ENCODE results near the gene WRNIP1.

WRNIP1 gene

GRCh38 chr6:2773449-2773848 lies 8.3 kb downstream of the WRNIP1 start:
- H3K36me3 ChIP-seq (ENCODE audit: control insufficient read depth in 1 of 2, insufficient read depth in 2 of 2, low read depth in 1 of 2, low read length in 2 of 2): peaks cover 10 to 52% of the 10 kb centered on the region in 2 experiments
- H3K4ac ChIP-seq (ENCODE audit: low read depth in 1 of 2, low read length in 2 of 2): no peak overlapping the region
- no peak overlapping the region for H2BK5ac ChIP-seq (ENCODE audit: low read depth, low read length, poor library complexity, severe bottlenecking)
- H3K4me1 ChIP-seq (ENCODE audit: control insufficient read depth, insufficient read depth, low read depth, low read length): peaks cover 4% of the 10 kb centered on the region
- DNase-seq: no peak
- H3K4me2 ChIP-seq (ENCODE audit: low read length, poor library complexity, severe bottlenecking): no peak overlapping the region
- H4K8ac ChIP-seq (ENCODE audit: low read length): no peak overlapping the region
- no peaks in the 10 kb centered on the region for H3K9me3 ChIP-seq (ENCODE audit: control insufficient read depth, low read length)
- H3K9ac ChIP-seq (ENCODE audit: low read length): no peak overlapping the region
- H3K27me3 ChIP-seq (ENCODE audit: control insufficient read depth in 1 of 2, insufficient read depth in 1 of 2, low read length in 2 of 2): no peaks in the 10 kb centered on the region
- no peak overlapping the region for H3K27ac ChIP-seq (ENCODE audit: low read length, poor library complexity, severe bottlenecking)
- WGBS: 93% methylated on average over 1 of the region's 3 CpGs
- H3K4me3 ChIP-seq (ENCODE audit: insufficient read depth in 1 of 2, low read depth in 1 of 2, low read length in 2 of 2): no peak overlapping the region
- H3K79me1 ChIP-seq (replicated peaks; ENCODE audit: low read length, poor library complexity, severe bottlenecking): peaks cover 18% of the 10 kb centered on the region
- H2BK120ac ChIP-seq (ENCODE audit: low read depth, low read length): no peak overlapping the region
- H2AFZ ChIP-seq (ENCODE audit: low read depth, low read length): no peak overlapping the region
- no peak overlapping the region for H4K91ac ChIP-seq (ENCODE audit: low read length)
- no peak overlapping the region for H2BK15ac ChIP-seq (ENCODE audit: low read depth, poor library complexity, severe bottlenecking)
- no peak overlapping the region for H2BK12ac ChIP-seq (ENCODE audit: low read length in 2 of 2)
- no peak overlapping the region for H2AK5ac ChIP-seq (ENCODE audit: low read length, severe bottlenecking)
- no peak overlapping the region for H3K23ac ChIP-seq (ENCODE audit: low read length in 2 of 2)
- H3K18ac ChIP-seq (ENCODE audit: low read depth in 1 of 2, low read length in 2 of 2): no peak overlapping the region
- H3K14ac ChIP-seq (ENCODE audit: low read length in 2 of 2): no peak overlapping the region

GRCh38 chr6:2775003-2775402 lies 9.8 kb downstream of the WRNIP1 start:
- Histone ChIP-seq H3K4ac (ENCODE audit: low read depth in 1 of 2, low read length in 2 of 2) (no peak overlapping the region), H3K27me3 (ENCODE audit: control insufficient read depth in 1 of 2, insufficient read depth in 1 of 2, low read length in 2 of 2) (no peaks in the 10 kb centered on the region), H3K23ac (ENCODE audit: low read length in 2 of 2) (no peak overlapping the region), H2BK15ac (ENCODE audit: low read depth, poor library complexity, severe bottlenecking) (no peak overlapping the region), H3K27ac (ENCODE audit: low read length, poor library complexity, severe bottlenecking) (no peak overlapping the region), H3K18ac (ENCODE audit: low read depth in 1 of 2, low read length in 2 of 2) (no peak overlapping the region), H2AK5ac (ENCODE audit: low read length, severe bottlenecking) (no peak overlapping the region), H2BK5ac (ENCODE audit: low read depth, low read length, poor library complexity, severe bottlenecking) (no peak overlapping the region), H3K79me1 (replicated peaks; ENCODE audit: low read length, poor library complexity, severe bottlenecking) (peaks cover 30% of the 10 kb centered on the region), H3K9me3 (ENCODE audit: control insufficient read depth, low read length) (no peaks in the 10 kb centered on the region), H3K4me1 (ENCODE audit: control insufficient read depth, insufficient read depth, low read depth, low read length) (peaks cover 4% of the 10 kb centered on the region), H2BK12ac (ENCODE audit: low read length in 2 of 2) (no peak overlapping the region), H3K4me3 (ENCODE audit: insufficient read depth in 1 of 2, low read depth in 1 of 2, low read length in 2 of 2) (no peak overlapping the region), H4K8ac (ENCODE audit: low read length) (no peak overlapping the region), H3K36me3 (ENCODE audit: control insufficient read depth in 1 of 2, insufficient read depth in 2 of 2, low read depth in 1 of 2, low read length in 2 of 2) (peaks cover 17 to 61% of the 10 kb centered on the region in 2 experiments), H3K14ac (ENCODE audit: low read length in 2 of 2) (no peak overlapping the region), H3K9ac (ENCODE audit: low read length) (no peak overlapping the region), H2AFZ (ENCODE audit: low read depth, low read length) (no peak overlapping the region), H3K4me2 (ENCODE audit: low read length, poor library complexity, severe bottlenecking) (no peak overlapping the region), H2BK120ac (ENCODE audit: low read depth, low read length) (no peak overlapping the region), H4K91ac (ENCODE audit: low read length) (no peak overlapping the region)
- DNase-seq: no peak
- 100% methylated on average over 1 of the region's 1 CpG for WGBS

GRCh38 chr6:2777249-2777648 lies 12.1 kb downstream of the WRNIP1 start:
- Histone ChIP-seq H4K8ac (ENCODE audit: low read length) (no peak overlapping the region), H4K91ac (ENCODE audit: low read length) (no peak overlapping the region), H3K36me3 (ENCODE audit: control insufficient read depth in 1 of 2, insufficient read depth in 2 of 2, low read depth in 1 of 2, low read length in 2 of 2) (peaks cover 20 to 61% of the 10 kb centered on the region in 2 experiments), H3K4me3 (ENCODE audit: insufficient read depth in 1 of 2, low read depth in 1 of 2, low read length in 2 of 2) (no peak overlapping the region), H2BK12ac (ENCODE audit: low read length in 2 of 2) (no peak overlapping the region), H3K27me3 (ENCODE audit: control insufficient read depth in 1 of 2, insufficient read depth in 1 of 2, low read length in 2 of 2) (no peaks in the 10 kb centered on the region), H2AFZ (ENCODE audit: low read depth, low read length) (no peak overlapping the region), H3K18ac (ENCODE audit: low read depth in 1 of 2, low read length in 2 of 2) (no peak overlapping the region), H3K23ac (ENCODE audit: low read length in 2 of 2) (no peak overlapping the region), H2BK15ac (ENCODE audit: low read depth, poor library complexity, severe bottlenecking) (no peak overlapping the region), H3K9me3 (ENCODE audit: control insufficient read depth, low read length) (no peaks in the 10 kb centered on the region), H3K27ac (ENCODE audit: low read length, poor library complexity, severe bottlenecking) (no peak overlapping the region), H2AK5ac (ENCODE audit: low read length, severe bottlenecking) (no peak overlapping the region), H2BK5ac (ENCODE audit: low read depth, low read length, poor library complexity, severe bottlenecking) (no peak overlapping the region), H2BK120ac (ENCODE audit: low read depth, low read length) (no peak overlapping the region), H3K4me2 (ENCODE audit: low read length, poor library complexity, severe bottlenecking) (no peak overlapping the region), H3K9ac (ENCODE audit: low read length) (no peak overlapping the region), H3K14ac (ENCODE audit: low read length in 2 of 2) (no peak overlapping the region), H3K79me1 (replicated peaks; ENCODE audit: low read length, poor library complexity, severe bottlenecking) (peaks cover 39% of the 10 kb centered on the region), H3K4me1 (ENCODE audit: control insufficient read depth, insufficient read depth, low read depth, low read length) (peaks cover 1% of the 10 kb centered on the region), H3K4ac (ENCODE audit: low read depth in 1 of 2, low read length in 2 of 2) (no peak overlapping the region)
- DNase-seq: no peak
- WGBS: 98% methylated on average over 2 of the region's 3 CpGs

- Histone ChIP-seq H3K4me1 (ENCODE audit: control insufficient read depth, insufficient read depth, low read depth, low read length) (peaks cover 4% of the 10 kb centered on the region), H3K79me1 (replicated peaks; ENCODE audit: low read length, poor library complexity, severe bottlenecking) (peaks cover 55% of the 10 kb centered on the region), H3K9me3 (ENCODE audit: control insufficient read depth, low read length) (no peaks in the 10 kb centered on the region), H3K36me3 (ENCODE audit: control insufficient read depth in 1 of 2, insufficient read depth in 2 of 2, low read depth in 1 of 2, low read length in 2 of 2) (peaks cover 39 to 71% of the 10 kb centered on the region in 2 experiments), H3K23ac (ENCODE audit: low read length in 2 of 2) (no peak overlapping the region), H3K18ac (ENCODE audit: low read depth in 1 of 2, low read length in 2 of 2) (no peak overlapping the region), H3K14ac (ENCODE audit: low read length in 2 of 2) (no peak overlapping the region), H3K4me3 (ENCODE audit: insufficient read depth in 1 of 2, low read depth in 1 of 2, low read length in 2 of 2) (no peak overlapping the region), H2BK12ac (ENCODE audit: low read length in 2 of 2) (no peak overlapping the region), H3K4ac (ENCODE audit: low read depth in 1 of 2, low read length in 2 of 2) (no peak overlapping the region), H2BK15ac (ENCODE audit: low read depth, poor library complexity, severe bottlenecking) (no peak overlapping the region), H2AK5ac (ENCODE audit: low read length, severe bottlenecking) (no peak overlapping the region), H4K91ac (ENCODE audit: low read length) (no peak overlapping the region), H2BK120ac (ENCODE audit: low read depth, low read length) (no peak overlapping the region), H2BK5ac (ENCODE audit: low read depth, low read length, poor library complexity, severe bottlenecking) (no peak overlapping the region), H3K27me3 (ENCODE audit: control insufficient read depth in 1 of 2, insufficient read depth in 1 of 2, low read length in 2 of 2) (no peaks in the 10 kb centered on the region), H3K4me2 (ENCODE audit: low read length, poor library complexity, severe bottlenecking) (no peak overlapping the region), H3K27ac (ENCODE audit: low read length, poor library complexity, severe bottlenecking) (no peak overlapping the region), H4K8ac (ENCODE audit: low read length) (no peak overlapping the region), H3K9ac (ENCODE audit: low read length) (no peak overlapping the region), H2AFZ (ENCODE audit: low read depth, low read length) (no peak overlapping the region)
- 95% methylated on average over 9 of the region's 9 CpGs for WGBS
- DNase-seq: no peak
Measured at GRCh38 chr6:2780102-2780737, 15.0 kb downstream of the WRNIP1 start.
